ENCODE results near the gene PKNOX1. TPM values are rescaled to one million over a fixed set of nuclear protein-coding genes. Genes with fewer than 3 reads are reported as not detected.
A peak's percentile ranks its signal among the peaks of the same experiment; 100 is the strongest.
"Not testable (repeated sequence)": the region's sequence is repeated elsewhere in the genome, so short reads cannot be mapped to it uniquely, and the experiment has no call there.

PKNOX1 gene
- polyA plus RNA-seq, 10 donors = 14.3 to 19.9 (median 17.0) TPM

DNA sequence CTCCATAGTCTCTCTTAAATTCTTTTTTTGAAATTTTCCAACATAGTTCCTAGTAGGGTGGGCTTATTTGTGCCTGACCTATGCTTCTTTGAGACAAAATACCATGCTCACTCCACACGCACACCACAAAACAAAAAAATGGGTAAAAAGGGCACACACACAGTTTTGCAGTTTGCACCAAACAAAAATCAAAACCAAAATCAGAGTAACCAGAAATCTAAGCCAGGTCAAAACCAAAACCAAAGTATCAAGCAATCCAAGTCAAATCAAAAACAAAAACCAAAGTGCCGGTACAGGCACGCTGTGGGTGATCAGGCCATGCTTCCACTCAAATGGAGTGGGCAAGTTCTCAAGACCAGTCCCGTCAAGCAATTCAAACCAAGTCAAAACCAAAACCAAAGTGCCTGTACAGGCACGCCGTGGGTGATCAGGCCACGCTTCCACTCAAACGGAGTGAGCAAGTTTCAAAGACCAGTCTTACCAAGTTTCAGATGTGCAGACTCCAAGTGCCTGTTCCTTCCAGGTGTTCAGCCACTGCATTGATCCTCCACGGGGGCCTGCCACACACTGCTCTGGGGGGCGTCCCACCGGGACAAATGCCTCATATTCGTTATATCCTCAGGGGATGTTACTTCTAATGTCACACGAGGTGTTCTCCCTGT lies 25.1 kb upstream of the PKNOX1 start:
- not testable (repeated sequence) for DNase-seq

DNA sequence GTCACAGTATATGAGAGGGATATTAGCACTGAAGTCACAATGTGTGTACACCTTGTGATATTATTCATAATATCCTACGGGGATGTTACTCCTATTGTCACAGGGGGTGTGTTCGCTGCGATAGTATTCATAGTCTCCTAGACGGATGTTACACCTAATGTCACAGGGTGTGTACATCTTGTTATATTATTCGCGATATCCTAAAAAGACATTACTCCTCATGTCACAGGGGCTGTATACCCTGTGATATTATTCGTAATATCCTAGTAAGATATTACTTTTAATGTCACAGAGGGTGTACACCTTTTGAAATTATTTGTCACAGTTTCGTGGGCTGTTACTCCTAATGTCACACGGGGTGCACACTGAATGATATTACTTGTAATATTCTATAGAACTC lies 23.2 kb upstream of the PKNOX1 start:
- not testable (repeated sequence) for DNase-seq

DNA sequence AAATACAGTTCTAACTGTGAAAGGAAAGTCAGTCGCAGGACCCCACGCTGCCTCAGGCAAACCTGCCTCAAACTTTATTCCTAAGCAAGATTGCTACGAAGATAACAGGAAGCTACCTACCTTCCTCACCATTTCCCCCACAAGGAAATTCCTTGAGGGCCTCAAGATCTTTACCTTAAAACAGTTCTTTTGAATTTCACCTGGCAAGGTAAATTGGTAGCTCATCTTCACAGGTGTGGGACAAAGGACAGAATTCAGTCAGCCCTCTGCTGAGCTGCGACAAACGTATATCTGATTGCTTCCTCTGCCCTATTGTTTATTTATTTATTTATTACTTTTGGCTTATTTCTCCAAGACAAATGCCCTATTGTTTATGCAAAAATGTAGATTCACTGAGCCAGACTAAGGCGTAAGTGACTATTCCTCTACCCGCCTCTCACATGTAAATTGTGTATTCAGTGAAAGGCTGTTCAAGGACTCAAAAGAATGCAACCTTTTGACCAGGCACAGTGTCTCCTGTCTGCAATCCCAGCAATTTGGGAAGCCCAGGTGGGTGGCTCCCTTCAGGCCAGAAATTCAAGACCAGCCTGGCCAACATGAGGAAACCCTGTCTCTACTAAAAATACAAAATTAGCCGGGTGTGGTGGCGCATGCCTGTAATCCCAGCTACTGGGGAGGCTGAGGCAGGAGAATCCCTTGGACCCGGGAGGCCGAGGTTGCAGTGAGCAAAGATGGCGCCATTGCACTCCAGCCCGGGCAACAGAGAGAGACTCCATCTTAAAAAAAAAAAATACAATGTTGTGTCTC lies 17.3 kb upstream of the PKNOX1 start:
- DNase-seq = no peak

DNA sequence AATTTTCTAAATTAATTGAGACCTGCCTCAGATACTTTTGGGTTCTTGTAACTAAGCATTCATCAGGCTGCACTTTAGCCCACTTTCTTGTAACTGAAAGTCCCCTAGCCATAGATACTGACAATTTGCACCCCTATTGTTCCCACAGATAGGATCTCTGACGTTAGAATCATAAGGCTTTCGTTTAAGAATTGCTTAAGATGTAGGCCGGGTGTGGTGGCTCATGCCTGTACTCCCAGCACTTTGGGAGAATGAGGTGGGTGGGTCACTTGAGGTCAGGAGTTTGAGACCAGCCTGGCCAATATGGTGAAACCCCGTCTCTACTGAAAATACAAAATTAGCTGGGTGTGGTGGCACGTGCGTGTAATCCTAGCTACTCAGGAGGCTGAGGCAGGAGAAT lies 16.2 kb upstream of the PKNOX1 start:
- DNase-seq = not testable (repeated sequence)

DNA sequence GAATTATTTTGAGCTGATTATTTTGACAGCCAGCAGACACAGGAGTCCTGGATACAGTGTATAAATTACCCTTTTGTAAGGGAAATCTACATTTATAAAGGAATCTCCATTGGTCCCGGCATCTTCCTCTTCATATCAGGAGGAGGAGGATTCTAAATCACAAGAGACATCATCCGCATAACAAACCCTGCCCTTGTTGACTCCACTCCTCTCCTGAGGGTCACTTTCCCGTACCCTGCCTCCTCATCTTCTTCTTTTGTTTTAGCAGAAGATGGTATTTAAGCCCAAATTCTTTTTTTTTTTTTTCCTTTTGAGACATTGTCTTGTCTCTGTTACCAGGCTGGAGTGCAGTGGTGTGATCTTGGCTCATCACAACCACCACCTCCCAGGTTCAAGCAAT lies 14.6 kb upstream of the PKNOX1 start:
- DNase-seq = no peak

DNA sequence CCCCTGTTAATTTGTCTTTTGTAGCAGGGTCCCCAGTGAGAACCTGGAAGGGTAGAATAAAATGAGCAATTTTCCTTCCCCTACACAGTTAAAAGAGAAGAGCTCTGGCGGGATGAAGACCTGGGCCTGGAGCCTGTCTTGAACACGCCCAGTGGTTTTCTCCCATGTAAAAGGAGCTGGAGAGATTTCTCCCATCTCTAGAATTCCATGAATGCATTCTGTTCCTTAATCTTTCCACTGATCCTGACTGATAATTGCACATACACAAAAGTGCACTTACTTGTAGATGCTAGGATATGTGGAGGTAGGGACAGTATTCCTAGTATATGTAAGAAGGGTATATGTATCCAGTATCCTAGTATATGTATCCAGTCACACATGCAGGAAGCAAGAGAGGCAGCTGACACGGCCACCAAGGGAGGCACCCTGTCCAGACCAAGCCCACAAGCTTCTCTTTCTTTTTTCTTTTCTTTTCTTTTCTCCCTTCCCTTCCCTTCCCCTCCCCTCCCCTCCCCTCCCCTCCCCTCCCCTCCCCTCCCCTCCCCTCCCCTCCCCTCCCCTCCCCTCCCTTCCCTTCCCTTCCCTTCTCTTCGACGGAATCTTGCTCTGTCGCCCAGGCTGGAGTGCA lies 11.9 kb upstream of the PKNOX1 start:
- DNase-seq = no peak

DNA sequence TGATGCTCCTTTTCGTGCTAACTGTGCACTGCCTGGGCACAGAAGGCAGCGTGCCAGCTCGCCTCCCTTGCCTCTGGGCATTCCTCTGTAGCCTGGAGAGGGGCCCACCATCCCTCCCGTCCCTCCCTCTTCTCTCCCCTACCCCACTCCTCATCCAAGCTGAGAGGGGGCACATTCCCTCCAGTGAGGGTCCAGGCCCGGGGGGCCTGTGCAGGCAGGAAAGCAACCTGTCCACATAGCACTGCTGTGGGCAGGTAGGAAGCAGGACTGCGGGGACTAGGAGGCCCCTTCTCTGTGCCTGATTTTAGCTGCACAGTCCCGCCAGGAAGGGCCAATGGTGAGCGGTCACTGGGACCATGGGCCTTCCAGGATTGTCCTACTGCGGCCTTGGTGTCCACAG lies 10.3 kb upstream of the PKNOX1 start:
- DNase-seq = no peak

DNA sequence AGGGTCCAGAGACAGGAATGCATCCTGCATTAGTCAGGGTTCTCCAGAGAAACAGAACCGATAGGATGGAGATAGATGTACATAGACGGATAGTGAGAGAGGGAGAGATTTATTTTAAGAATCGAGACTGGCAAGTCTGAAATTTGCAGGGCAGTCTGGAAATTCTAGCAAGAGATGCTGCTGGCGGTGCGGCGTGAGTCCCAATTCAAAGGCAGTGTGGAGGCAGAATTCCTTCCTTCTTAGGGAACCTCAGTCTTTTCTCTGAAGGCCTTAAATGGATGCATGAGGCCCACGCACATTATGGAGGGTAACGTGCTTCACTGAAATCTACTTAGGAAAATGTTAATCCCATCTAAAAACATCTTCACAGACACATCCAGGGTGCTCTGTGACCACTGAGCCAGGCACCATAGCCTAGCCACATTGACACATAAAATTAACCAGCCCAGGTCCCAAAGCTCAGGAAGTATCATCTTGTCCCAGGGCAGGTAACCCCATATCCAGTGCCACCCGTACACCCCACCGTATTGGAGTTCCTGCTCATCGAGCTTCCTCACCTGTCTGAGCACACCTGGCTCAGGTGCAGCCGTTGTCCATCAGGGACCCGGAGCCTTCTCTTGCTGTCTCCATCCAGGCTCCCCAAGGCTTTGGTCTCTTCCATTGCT lies 9.7 kb upstream of the PKNOX1 start:
- DNase-seq = no peak

DNA sequence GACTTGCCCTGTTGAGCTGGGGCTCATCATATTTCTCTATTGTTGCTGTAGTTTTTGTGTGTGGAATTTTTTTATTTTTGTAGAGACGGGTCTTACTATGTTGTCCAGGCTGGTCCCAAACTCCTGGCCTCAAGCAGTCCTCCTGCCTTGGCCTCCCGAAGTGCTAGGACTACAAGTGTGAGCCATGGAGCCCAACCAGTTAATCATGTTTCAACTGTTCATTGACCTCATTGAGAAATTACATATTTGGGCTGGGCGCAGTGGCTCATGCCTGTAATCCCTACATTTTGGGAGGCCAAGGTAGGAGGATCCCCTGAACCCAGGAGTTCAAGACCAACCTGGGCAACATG lies 9.2 kb upstream of the PKNOX1 start:
- DNase-seq = no peak

DNA sequence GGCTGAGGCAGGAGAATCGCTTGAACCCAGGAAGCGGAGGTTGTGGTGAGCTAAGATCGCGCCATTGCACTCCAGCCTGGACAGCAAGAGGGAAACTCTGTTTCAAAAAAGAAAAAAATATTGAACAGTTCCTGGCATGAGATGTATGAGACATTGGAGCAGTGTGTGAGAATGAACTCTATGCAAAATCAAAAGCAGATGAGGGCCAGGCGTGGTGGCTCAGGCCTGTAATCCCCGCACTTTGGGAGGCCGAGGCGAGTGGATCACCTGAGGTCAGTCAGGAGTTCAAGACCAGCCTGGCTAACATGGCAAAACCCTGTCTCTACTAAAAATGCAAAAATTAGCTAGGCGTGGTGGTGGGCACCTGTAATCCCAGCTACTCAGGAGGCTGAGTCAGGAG lies 6.7 kb upstream of the PKNOX1 start:
- not testable (repeated sequence) for DNase-seq

DNA sequence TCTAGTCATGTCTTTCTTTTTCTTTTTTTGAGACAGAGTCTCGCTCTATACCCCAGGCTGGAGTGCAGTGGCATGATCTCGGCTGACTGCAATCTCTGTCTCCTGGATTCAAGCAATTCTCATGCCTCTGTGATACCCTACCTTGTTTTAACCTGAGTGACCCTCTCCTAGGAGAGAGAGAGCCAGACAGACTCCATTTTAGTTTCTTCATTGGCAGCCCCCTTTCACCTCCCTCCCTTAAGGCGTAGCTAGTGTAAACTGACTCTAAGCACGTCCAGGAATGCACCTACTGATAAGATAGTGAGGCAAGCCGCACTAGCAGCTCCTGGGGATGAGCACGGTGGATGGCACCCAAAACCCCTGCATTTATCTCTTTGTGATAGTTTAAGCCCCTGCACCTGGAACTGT lies 5.2 kb upstream of the PKNOX1 start:
- DNase-seq = no peak

DNA sequence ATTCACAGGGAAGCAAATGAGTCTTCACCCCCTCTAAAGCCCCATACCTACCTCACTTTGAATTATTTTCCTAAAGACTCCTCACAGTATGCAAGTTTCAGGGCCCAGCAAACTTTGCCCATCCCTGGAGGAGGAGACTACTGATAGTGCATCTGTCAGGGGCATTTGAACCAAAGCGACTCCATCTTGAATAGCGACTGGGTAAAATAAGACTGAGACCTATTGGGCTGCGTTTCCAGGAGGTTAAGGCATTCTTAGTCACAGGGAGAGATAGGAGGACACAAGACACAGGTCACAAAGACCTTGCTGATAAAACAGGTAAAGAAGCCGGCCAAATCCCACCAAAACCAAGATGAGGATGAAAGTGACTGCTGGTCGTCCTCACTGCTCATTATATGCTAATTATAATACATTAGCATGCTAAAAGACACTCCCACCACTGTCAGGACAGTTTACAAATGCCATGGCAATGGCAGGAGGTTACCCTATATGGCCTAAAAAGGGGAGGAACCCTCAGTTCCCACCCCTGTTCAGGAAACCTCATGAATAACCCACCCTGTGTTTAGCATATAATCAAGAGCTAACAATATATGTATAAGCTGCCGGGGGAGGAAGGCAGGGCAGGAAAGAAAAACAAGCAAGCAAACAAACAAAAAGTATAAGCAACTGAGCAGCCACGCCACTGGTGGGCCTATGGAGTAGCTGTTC lies 3.3 kb upstream of the PKNOX1 start:
- DNase-seq = no peak

DNA sequence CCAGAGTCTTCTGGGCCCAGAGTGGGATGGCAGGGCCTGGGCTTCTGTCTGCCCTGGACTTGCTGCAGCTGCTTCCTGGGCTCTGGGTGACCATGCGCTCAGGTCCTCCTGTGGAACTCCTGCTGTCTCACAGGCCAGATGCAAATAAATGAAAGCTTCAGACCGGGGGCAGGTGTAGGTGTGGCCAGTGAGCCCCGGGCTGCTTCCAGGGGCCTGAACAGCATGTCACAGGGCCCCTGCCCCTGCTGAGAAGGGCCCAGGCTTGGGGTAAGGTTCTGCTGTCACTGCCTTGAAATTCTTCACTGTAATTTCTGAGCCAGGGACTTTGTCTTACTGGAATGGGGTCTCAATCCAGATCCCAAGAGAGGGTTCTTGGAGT lies 2.5 kb upstream of the PKNOX1 start:
- peak in 1 of 3 donors; percentile 15 for DNase-seq

DNA sequence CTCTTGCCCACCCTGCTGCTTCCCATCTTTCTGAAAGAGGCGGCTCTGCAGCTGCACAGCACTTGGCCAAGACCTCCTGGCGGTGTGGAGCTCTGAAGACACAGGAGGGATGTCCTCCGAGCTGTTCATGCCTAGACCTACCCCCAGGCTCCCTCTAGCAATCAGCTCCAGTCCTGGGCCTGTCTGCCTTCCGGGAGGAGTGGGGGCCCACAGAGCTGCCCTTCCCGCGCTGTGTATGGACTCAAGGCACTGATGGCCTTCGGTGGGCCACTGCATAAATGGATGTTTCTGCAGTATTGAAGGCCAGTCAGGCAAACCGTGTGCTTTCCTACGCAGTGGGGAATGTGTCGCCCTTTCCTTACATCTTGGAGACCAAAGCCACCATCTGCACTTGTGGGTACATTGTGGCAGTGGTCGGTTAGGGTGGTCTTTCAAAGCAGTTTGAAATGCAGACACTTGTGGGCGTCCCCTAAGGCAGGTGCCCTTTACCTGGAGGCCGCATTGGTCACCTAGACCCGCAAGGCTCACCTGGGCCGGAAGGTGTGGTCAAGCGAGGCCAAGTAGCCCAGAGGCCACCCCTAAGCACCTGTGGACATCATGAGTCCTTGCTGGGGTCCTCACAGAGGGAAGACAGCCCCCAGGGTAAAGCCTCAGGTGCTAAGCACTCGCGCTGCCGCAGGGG lies 912 bp upstream of the PKNOX1 start:
- DNase-seq = no peak

DNA sequence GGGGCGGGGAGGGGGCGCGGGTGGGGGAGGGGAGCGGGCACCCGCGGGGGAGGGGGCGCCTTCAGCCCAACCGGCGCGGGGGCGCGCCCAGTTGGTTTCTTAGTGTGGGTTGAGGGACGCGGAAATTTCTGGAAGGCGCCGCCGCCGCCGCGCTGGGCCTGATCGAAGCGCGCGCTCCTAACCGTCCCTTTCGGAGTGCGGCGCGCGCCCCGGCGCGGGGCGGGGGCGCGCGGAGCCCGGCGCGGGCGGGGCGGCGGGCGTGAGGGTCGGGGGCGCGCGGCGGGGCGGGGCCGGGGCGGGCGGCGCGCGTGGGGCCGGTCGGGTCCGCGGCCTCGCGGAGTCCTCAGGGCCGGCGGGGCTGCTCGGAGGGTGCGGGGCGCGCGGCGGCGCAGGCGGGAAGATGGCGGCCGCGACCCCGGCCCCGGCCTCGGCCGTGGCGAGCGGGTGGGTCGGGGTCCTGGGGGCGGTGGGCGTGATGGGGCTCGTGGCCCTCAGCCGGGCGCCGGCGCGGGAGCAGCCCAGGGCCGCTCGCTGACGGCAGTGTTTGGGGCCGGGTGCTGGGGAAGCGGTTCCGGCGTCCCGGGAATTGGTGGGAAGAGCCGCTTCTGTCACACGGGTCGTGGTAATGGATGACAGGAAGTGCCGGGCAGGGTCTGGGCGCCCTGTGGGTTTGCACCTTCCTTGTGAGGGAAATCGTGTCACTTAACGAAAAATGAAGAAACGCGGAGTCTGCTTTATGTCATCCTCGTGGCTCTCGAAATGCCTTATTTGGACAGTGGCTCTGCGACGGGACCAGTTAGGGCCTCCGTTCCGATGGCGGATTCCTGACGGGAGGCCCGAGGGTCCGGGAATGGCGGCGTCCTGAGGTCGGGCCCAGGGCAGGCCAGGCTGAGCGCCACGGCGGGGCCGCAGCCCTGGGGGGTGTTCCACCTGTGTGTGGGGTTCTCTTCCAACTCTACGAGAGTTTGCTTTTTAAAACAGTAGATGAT lies 764 bp downstream of the PKNOX1 start:
- peak; percentile 65 to 84 (median 80) for DNase-seq

DNA sequence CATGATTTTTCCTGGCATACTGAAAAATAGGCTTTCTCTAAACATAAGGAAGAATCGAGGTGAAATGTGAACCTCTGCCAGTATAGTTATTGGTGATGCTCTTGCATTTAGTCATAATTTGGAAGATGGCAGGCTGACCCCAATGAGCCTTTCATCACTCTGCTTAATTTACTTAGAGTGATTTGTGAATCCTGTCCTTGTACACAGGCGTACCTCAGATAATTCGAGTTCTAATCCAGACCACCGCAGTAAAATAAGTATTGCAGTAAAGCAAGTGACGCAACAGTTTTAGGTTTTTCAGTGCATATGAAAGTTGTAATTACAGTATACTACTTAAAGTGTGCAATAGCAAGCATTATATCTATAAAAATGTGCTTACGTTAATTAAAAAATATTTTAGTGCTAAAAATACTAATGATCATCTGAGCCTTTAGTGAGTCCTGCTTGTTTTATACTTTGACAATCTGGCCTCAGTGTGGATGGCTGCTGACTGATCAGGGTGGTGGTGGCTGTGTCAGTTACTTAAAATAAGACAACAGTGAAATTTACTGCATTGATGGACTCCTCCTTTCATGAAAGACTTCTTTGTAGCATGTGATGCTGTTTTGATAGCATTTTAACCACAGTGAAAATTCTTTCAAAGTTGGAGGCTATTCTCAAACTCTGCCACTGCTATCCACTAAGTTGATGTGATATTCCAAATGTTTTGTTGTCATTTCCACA lies 1.7 kb downstream of the PKNOX1 start:
- DNase-seq = no peak

DNA sequence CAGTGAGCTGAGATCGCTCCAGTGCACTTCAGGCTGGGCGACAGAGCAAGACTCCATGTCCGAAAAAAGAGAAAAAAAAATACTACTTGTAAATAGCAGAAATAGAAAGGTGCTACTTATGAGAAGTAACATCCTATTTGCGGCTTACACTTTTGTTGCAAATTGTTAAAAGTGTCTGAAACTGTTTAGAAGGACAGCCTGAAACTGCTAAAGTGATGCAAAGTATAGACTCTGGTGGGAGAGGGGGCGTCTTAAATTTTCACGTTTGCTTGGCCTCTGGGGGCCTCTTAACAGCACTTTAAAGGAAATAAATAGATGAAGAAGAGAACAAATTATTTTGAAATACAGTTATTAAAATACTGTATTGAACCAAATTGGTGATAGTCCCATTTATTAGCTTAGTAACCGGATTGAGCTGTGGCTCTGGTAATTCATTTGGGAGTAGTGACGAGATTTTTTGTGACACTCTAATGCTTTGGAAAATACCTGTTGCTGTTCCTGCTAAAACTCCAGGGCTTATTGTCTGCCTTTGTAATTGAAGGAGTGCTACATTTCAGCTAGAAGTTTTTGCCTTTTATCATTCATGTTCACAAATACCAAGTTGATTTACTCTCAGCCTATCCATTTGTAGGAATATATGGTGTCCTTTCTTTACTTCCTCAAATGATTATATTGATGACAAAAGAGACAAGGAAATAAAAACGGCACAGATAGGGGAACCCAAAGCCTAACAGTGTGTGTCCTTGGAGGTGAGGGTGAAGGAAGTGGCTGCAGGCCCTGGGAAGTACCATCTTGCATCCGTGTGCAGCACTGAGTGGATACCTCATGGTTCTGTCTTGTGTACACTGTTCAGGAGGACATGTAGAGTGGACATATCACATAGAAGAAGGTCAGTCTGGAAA lies 6.2 kb downstream of the PKNOX1 start:
- no peak for DNase-seq

DNA sequence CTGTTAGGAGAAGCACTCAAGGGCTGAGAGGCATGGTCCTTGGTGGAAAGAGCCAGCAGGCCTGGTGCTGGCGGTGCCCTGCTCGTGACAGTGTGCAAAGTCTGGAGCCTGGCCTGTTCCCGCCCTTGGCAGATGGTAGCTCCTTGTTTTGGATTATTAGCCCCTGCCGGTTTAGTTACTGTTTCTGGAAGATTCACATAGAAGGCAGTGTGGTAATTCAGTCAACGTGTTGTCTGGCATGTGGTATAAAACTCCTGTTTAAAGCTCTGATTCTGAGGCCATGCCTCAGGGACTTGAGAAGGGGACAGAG lies 6.8 kb downstream of the PKNOX1 start:
- no peak for DNase-seq
